GM12873 (cell line): ENCODE data around the gene GPLD1.

Experiments used
- TF ChIP-seq, protein P1 (sequence below): IDR thresholded peaks from 2 replicates; pipeline ENCODE4 v1.5.1; 2012; ENCODE audit warnings: low read depth, mild to moderate bottlenecking, moderate library complexity, low read length, control low read depth; ENCODE audit not compliant: insufficient read depth; ENCODE audit errors: missing control alignments

Gene GPLD1

DNA sequence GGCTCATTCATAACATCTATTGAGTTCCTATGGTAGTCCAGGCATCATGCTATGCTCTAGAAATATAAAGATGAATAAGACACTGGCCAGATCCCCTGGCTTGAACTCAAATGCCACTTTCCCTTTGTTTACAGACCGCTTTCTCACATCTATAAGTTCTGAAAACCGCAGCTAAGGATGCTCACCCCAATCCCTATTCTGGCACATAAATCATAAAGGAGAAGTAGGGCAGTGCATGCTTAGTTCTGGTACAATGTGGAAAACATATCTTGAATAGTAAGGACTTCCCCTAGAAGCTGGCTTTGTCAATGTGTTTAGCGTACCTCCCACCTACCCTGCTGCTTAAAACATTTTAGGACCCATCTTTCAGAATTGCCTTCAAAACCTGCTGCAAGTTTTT lies 60.2 kb downstream of the GPLD1 start:
- TF ChIP-seq, protein P1, sequence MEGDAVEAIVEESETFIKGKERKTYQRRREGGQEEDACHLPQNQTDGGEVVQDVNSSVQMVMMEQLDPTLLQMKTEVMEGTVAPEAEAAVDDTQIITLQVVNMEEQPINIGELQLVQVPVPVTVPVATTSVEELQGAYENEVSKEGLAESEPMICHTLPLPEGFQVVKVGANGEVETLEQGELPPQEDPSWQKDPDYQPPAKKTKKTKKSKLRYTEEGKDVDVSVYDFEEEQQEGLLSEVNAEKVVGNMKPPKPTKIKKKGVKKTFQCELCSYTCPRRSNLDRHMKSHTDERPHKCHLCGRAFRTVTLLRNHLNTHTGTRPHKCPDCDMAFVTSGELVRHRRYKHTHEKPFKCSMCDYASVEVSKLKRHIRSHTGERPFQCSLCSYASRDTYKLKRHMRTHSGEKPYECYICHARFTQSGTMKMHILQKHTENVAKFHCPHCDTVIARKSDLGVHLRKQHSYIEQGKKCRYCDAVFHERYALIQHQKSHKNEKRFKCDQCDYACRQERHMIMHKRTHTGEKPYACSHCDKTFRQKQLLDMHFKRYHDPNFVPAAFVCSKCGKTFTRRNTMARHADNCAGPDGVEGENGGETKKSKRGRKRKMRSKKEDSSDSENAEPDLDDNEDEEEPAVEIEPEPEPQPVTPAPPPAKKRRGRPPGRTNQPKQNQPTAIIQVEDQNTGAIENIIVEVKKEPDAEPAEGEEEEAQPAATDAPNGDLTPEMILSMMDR, result no peak

DNA sequence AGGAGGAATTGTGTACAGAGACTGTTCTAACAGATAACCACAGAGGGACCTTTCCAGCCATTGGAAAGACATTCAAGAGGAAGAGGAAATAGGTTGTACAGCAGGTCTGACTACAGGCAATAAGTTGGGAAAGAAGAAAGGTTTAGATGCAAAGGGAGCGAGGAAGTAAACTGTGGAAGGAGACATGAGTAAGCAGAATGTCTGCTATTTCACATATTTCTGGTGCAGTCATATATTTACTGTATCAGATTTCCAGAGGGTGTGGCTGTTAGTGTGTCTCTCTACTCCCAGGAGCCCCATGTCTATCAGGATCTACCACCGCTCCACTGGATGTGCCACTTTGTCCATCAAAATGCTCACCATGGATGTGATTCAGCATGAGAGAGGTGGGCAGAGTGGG lies 60.8 kb downstream of the GPLD1 start:
- TF ChIP-seq, protein P1, result no peak

DNA sequence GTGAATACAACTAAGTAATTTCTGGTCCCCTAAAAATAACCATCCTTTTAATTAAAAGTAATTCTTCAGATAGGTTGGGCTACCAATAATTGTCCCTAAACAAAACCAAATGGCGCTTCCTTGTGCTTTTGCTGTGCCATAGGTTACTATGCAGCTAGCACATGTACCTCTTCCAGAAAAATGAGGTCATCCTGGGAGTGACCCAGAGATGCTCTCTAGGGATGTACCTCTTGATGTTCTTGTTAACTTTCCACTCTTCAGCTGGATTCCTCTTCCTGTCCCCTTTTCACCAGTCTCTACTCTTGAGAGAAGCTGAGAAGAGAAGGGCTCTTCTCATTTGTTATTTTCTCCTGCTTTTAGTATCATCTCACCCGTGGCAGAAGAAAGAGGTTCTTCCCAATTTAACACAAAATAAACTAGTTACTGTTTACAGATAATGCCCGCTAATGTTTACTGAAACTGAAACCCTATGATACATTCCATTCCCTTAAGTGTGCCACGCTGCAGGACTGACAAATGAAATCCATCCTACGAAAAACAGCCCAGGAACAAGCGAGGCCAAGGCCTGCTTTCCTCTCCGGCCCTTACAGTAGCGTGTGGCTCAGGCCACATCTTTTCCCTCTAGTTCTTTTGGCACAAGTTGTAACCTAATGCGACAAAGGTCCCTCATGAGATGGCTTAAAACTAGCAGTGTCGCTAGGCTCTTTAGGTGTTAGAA lies 62.5 kb downstream of the GPLD1 start:
- TF ChIP-seq, protein P1, result no peak

DNA sequence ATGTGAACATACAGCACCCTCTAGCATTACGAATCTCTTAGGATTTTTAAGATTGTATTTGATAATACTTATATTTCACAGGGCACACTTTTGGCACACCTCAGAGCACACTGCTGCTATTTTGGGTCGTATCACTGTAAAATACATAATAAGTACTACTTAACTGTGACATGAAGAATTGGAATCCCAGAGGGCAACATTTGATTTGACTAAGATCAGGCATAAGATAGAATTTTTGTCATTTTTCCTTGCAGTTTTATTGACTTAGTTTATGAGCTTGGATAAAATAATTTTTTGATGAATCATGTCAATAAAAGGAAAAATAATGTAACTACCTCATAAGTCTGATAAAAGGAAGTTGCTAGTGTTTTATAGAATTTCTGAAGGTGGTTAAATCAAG lies 64.3 kb downstream of the GPLD1 start:
- TF ChIP-seq, protein P1, result no peak

DNA sequence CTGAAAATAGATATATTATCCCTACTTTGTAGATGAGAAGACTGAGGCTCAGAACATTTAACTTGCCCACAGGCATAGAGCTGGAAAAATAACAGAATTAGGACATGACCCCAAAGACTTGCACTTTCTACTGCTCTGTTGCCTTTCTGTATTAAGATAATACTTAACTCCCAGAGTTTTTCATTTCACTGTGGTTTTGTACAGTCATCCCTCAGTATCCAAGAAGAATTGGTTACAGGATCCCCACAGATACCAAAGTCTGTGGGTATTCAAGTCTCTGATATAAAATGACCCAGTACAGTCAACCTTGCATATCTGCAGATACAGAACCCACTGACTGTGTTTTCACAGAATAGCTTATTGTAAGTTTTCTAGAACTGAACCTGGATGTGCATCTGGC lies 69.9 kb downstream of the GPLD1 start:
- TF ChIP-seq, protein P1, result no peak

DNA sequence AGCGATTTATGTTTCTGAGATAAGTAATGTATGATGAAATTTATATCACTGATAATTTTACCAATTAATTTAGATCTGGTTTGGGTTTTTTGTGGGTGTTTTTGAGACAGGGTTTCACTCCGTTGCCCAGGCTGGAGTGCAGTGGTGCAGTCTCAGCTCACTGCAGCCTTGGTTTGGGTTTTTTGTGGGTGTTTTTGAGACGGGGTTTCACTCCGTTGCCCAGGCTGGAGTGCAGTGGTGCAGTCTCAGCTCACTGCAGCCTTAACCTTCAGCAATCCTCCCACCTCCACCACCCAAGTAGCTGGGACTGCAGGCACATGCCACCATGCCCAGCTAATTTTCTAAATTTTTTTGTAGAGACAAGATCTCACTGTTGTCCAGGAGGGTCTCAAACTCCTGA lies 73.6 kb downstream of the GPLD1 start:
- TF ChIP-seq, protein P1, result no peak

DNA sequence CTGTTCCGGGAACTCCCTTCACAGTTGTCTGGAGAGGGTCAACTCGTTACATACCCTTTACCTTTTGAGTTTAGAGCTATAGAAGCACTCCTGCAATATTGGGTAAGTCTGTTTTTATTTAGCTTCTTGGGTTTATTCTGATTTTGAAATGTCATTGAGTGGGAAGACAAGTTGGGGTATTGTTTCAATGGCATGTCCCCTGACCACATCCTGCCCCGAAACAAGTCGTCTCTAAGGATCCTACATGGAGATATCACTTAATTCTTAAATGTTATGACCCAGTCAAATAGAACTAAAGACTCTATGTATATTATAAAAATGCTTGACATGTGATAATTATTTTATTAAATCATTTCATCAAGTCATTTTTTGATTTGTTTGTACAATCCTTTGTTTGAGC lies 77.1 kb downstream of the GPLD1 start:
- TF ChIP-seq, protein P1, result no peak
